HCT116 (cell line): ENCODE results near the gene PHF2.

Experiments
- CBX3 ChIP-seq: IDR thresholded peaks from 2 replicates; pipeline ENCODE4 v1.6.1; 2012; ENCODE audit warnings: low read depth
- POLR2A ChIP-seq: IDR thresholded peaks from 2 replicates; pipeline ENCODE4 v1.7.0; 2011; ENCODE audit warnings: borderline replicate concordance; ENCODE audit not compliant: insufficient read depth, insufficient read length; ENCODE audit errors: extremely low read depth
- RAD21 ChIP-seq: IDR thresholded peaks from 2 replicates; pipeline ENCODE4 v1.6.1; 2012; ENCODE audit warnings: low read depth, mild to moderate bottlenecking
- SP1 ChIP-seq: IDR thresholded peaks from 2 replicates; pipeline ENCODE4 v1.6.1; 2012; ENCODE audit warnings: low read depth
- SRF ChIP-seq: IDR thresholded peaks from 2 replicates; pipeline ENCODE4 v1.6.1; 2012; ENCODE audit warnings: low read depth
- YY1 ChIP-seq: IDR thresholded peaks from 2 replicates; pipeline ENCODE4 v1.6.1; 2011; ENCODE audit warnings: low read length, low read depth, moderate library complexity, mild to moderate bottlenecking; ENCODE audit not compliant: insufficient replicate concordance; ENCODE audit errors: extremely low read depth
- TF ChIP-seq, protein P1 (sequence below), 3 experiments: fragments of 200-600 bp in 1 of 3; sonication (generic) in 1 of 3; IDR thresholded peaks in 2 of 3; conservative IDR thresholded peaks in 1 of 3; 2 replicates each; pipeline ENCODE4 v1.5.1; 2012 to 2017; ENCODE audit warnings: low read depth in 2 of 3, low read length in 2 of 3, antibody characterized with exemption in 1 of 3, borderline replicate concordance in 1 of 3, control low read depth in 1 of 3, mild to moderate bottlenecking in 1 of 3, mixed read lengths in 1 of 3, mixed run types in 1 of 3, moderate library complexity in 1 of 3; ENCODE audit not compliant: insufficient read depth in 1 of 3

- TF ChIP-seq SP1 (no peak), POLR2A (no peak), SRF (no peak), CBX3 (no peak), YY1 (no peak), RAD21 (no peak)
- TF ChIP-seq, protein P1, sequence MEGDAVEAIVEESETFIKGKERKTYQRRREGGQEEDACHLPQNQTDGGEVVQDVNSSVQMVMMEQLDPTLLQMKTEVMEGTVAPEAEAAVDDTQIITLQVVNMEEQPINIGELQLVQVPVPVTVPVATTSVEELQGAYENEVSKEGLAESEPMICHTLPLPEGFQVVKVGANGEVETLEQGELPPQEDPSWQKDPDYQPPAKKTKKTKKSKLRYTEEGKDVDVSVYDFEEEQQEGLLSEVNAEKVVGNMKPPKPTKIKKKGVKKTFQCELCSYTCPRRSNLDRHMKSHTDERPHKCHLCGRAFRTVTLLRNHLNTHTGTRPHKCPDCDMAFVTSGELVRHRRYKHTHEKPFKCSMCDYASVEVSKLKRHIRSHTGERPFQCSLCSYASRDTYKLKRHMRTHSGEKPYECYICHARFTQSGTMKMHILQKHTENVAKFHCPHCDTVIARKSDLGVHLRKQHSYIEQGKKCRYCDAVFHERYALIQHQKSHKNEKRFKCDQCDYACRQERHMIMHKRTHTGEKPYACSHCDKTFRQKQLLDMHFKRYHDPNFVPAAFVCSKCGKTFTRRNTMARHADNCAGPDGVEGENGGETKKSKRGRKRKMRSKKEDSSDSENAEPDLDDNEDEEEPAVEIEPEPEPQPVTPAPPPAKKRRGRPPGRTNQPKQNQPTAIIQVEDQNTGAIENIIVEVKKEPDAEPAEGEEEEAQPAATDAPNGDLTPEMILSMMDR (IDR thresholded peaks at IDR 0.05 in 2 of 3, conservative IDR thresholded peaks at IDR 0.05 in 1 of 3; ENCODE audit: borderline replicate concordance in 1 of 3, insufficient read depth in 1 of 3, low read depth in 2 of 3, low read length in 2 of 3): no peak
Observed at GRCh38 chr9:93597871-93598646, 21.7 kb downstream of the PHF2 start.
